Measurements from ENCODE around the gene WNT16. TPM values are rescaled to one million over a fixed set of nuclear protein-coding genes. Genes with fewer than 3 reads are reported as not detected.

Gene WNT16
- total and polyA plus RNA-seq, 2 of the 8 experiments (the other 6 are each of a cell fraction or from before 2014, with no cell fraction given): 0.11 to 0.52 TPM

GRCh38 chr7:121303422-121304101, 25.2 kb upstream of the WNT16 start:
- 92 to 100% methylated on average over 1 to 6 of the region's 6 CpGs for WGBS, 2 experiments (ENCODE audit: extremely low coverage in 1 of 2, insufficient coverage in 1 of 2, insufficient read length in 1 of 2, insufficient replicate concordance in 2 of 2, low coverage in 1 of 2, low lambda C conversion rate in 2 of 2, missing lambda C conversion rate in 1 of 2)
- H4K91ac ChIP-seq (replicated peaks; ENCODE audit: insufficient read length, low read length): no peak overlapping the region
- no peak overlapping the region for H2BK5ac ChIP-seq (ENCODE audit: low read depth, low read length)
- no peaks in the 10 kb centered on the region for H3K9me3 ChIP-seq (ENCODE audit: insufficient read depth in 2 of 2, low read depth in 1 of 2, low read length in 1 of 2)
- H2BK15ac ChIP-seq (ENCODE audit: low read length): no peak overlapping the region
- H3K9ac ChIP-seq (replicated peaks in 1 of 4; ENCODE audit: extremely low read depth in 1 of 4, low read depth in 3 of 4, low read length in 3 of 4): no peak overlapping the region
- H3K14ac ChIP-seq (ENCODE audit: insufficient read length): no peak overlapping the region
- H2AFZ ChIP-seq (ENCODE audit: low read length): no peak overlapping the region
- no peak overlapping the region for H2BK20ac ChIP-seq (ENCODE audit: low read length)
- H3K27me3 ChIP-seq (replicated peaks in 1 of 4; ENCODE audit: control insufficient read depth in 3 of 4, extremely low read depth in 1 of 4, insufficient read depth in 3 of 4, low read length in 3 of 4): no peaks in the 10 kb centered on the region
- H3K4me1 ChIP-seq (replicated peaks in 1 of 4; ENCODE audit: control insufficient read depth in 3 of 4, insufficient read depth in 4 of 4, low read length in 3 of 4): no peaks in the 10 kb centered on the region
- H4K5ac ChIP-seq (ENCODE audit: insufficient read length, low read depth, low read length): no peak overlapping the region
- H3K36me3 ChIP-seq (ENCODE audit: control insufficient read depth in 2 of 4, insufficient read depth in 4 of 4, low read length in 3 of 4): no peaks in the 10 kb centered on the region; a peak in 1 of 8 replicates
- CTCF ChIA-PET (ENCODE audit: partially characterized antibody): no interaction called here
- H2BK12ac ChIP-seq (ENCODE audit: low read depth, low read length): no peak overlapping the region
- no peak overlapping the region for H4K8ac ChIP-seq (ENCODE audit: extremely low read depth, insufficient read depth, low read length)
- DNase-seq (ENCODE audit: low read depth in 1 of 2, low spot score in 2 of 2) (no peak), FAIRE-seq (no peak)
- H3K56ac ChIP-seq (replicated peaks; ENCODE audit: insufficient read length, low read depth, low read length): no peak overlapping the region
- H2BK120ac ChIP-seq (replicated peaks; ENCODE audit: low read depth, low read length): no peak overlapping the region
- H3K23ac ChIP-seq (ENCODE audit: insufficient read length): no peak overlapping the region
- no peak overlapping the region for H3K18ac ChIP-seq (ENCODE audit: extremely low read depth, low read length)
- no peak overlapping the region for H3K4ac ChIP-seq (replicated peaks; ENCODE audit: insufficient read length, low read depth, low read length)
- POLR2A ChIA-PET (ENCODE audit: partially characterized antibody): no interaction called here
- no peaks in the 10 kb centered on the region for H3K79me1 ChIP-seq (ENCODE audit: low read depth, low read length)
- no peak overlapping the region for H2AK5ac ChIP-seq (ENCODE audit: low read depth, low read length)
- no peaks in the 10 kb centered on the region for H3K23me2 ChIP-seq (ENCODE audit: low read depth, low read length)
- no peak for TF ChIP-seq HDAC2 (IDR thresholded peaks at IDR 0.05; ENCODE audit: borderline replicate concordance in 1 of 2, low read depth in 2 of 2, low read length in 2 of 2)
- TF ChIP-seq CTCF (IDR thresholded peaks at IDR 0.05; ENCODE audit: control extremely low read depth in 1 of 3, insufficient read depth in 1 of 3, low read depth in 1 of 3, low read length in 3 of 3): peak; percentile 40 to 55 (median 42)
- peak; percentile 72 to 79 for TF ChIP-seq RAD21 (IDR thresholded peaks at IDR 0.05 in 1 of 2, conservative IDR thresholded peaks at IDR 0.05 in 1 of 2; ENCODE audit: low read depth in 2 of 2, low read length in 2 of 2)
- H3K4me3 ChIP-seq (ENCODE audit: extremely low read depth in 1 of 4, insufficient read depth in 2 of 4, low read depth in 3 of 4, low read length in 4 of 4): no peak overlapping the region
- H3K27ac ChIP-seq (ENCODE audit: low read depth, low read length): no peak overlapping the region
- no peaks in the 10 kb centered on the region for H3K79me2 ChIP-seq (ENCODE audit: control insufficient read depth in 1 of 2, insufficient read depth in 2 of 2, low read length in 2 of 2)
- no peak overlapping the region for H3K4me2 ChIP-seq (ENCODE audit: insufficient read depth in 1 of 2, low read depth in 2 of 2, low read length in 2 of 2)
- H4K20me1 ChIP-seq (replicated peaks in 1 of 2; ENCODE audit: control insufficient read depth in 1 of 2, insufficient read depth in 2 of 2, low read length in 2 of 2): no peaks in the 10 kb centered on the region

All from H1 (cell line).